Measurements from ENCODE around the gene NEGR1.

NEGR1 gene

GRCh38 chr1:71586030-71586429 lies 696.3 kb downstream of the NEGR1 start:
- Histone ChIP-seq H3K27me3 (ENCODE audit: insufficient read depth, low read depth, severe bottlenecking) (no peaks in the 10 kb centered on the region), H3K36me3 (no peaks in the 10 kb centered on the region), H3K27ac (no peak overlapping the region), H3K4me3 (ENCODE audit: low read depth, low read length) (no peak overlapping the region), H3K9me3 (ENCODE audit: severe bottlenecking) (no peaks in the 10 kb centered on the region)
- no peak for TF ChIP-seq CTCF (IDR thresholded peaks at IDR 0.05; ENCODE audit: low read depth, low read length)
- no peak for DNase-seq

- Histone ChIP-seq H3K9me3 (ENCODE audit: severe bottlenecking) (no peaks in the 10 kb centered on the region), H3K27ac (no peak overlapping the region), H3K4me3 (ENCODE audit: low read depth, low read length) (no peak overlapping the region), H3K27me3 (ENCODE audit: insufficient read depth, low read depth, severe bottlenecking) (no peaks in the 10 kb centered on the region), H3K36me3 (no peaks in the 10 kb centered on the region)
- no peak for DNase-seq
- no peak for TF ChIP-seq CTCF (IDR thresholded peaks at IDR 0.05; ENCODE audit: low read depth, low read length)
Measured at GRCh38 chr1:71583756-71584155, 698.6 kb downstream of the NEGR1 start.

- Histone ChIP-seq H3K36me3 (no peaks in the 10 kb centered on the region), H3K4me3 (ENCODE audit: low read depth, low read length) (no peak overlapping the region), H3K27me3 (ENCODE audit: insufficient read depth, low read depth, severe bottlenecking) (no peaks in the 10 kb centered on the region), H3K9me3 (ENCODE audit: severe bottlenecking) (no peaks in the 10 kb centered on the region), H3K27ac (no peak overlapping the region)
- no peak for DNase-seq
- no peak for TF ChIP-seq CTCF (IDR thresholded peaks at IDR 0.05; ENCODE audit: low read depth, low read length)
Measured at GRCh38 chr1:71582673-71583072, 699.7 kb downstream of the NEGR1 start.

- DNase-seq, result no peak
- no peaks in the 10 kb centered on the region for H3K36me3 ChIP-seq
- TF ChIP-seq CTCF (IDR thresholded peaks at IDR 0.05; ENCODE audit: low read depth, low read length), result no peak
Measured at GRCh38 chr1:71577451-71578131, 704.7 kb downstream of the NEGR1 start.

GRCh38 chr1:71572038-71572437 lies 710.3 kb downstream of the NEGR1 start:
- H3K36me3 ChIP-seq, result no peaks in the 10 kb centered on the region
- no peak overlapping the region for H3K4me3 ChIP-seq (ENCODE audit: low read depth, low read length)
- H3K27ac ChIP-seq, result no peak overlapping the region
- H3K27me3 ChIP-seq (ENCODE audit: insufficient read depth, low read depth, severe bottlenecking), result no peaks in the 10 kb centered on the region
- no peaks in the 10 kb centered on the region for H3K9me3 ChIP-seq (ENCODE audit: severe bottlenecking)
- DNase-seq, result no peak
- no peak for TF ChIP-seq CTCF (IDR thresholded peaks at IDR 0.05; ENCODE audit: low read depth, low read length)

More at GRCh38 chr1:71577451-71578131, 704.7 kb downstream of the NEGR1 start:
- Histone ChIP-seq H3K4me3 (ENCODE audit: low read depth, low read length) (no peak overlapping the region), H3K27me3 (ENCODE audit: insufficient read depth, low read depth, severe bottlenecking) (no peaks in the 10 kb centered on the region), H3K9me3 (ENCODE audit: severe bottlenecking) (no peaks in the 10 kb centered on the region), H3K27ac (no peak overlapping the region)

GRCh38 chr1:71566413-71566812 lies 715.9 kb downstream of the NEGR1 start:
- no peaks in the 10 kb centered on the region for H3K27me3 ChIP-seq (ENCODE audit: insufficient read depth, low read depth, severe bottlenecking)

More at GRCh38 chr1:71566413-71566812, 715.9 kb downstream of the NEGR1 start:
- no peak overlapping the region for H3K27ac ChIP-seq
- no peak for DNase-seq
- no peak overlapping the region for H3K4me3 ChIP-seq (ENCODE audit: low read depth, low read length)
- no peak for TF ChIP-seq CTCF (IDR thresholded peaks at IDR 0.05; ENCODE audit: low read depth, low read length)
- H3K36me3 ChIP-seq, result no peaks in the 10 kb centered on the region
- H3K9me3 ChIP-seq (ENCODE audit: severe bottlenecking), result no peaks in the 10 kb centered on the region

Data from WERI-Rb-1 (cell line).